Mesenchymal stem cell (in vitro differentiated cells and primary cell): Measurements from ENCODE around the gene DCDC2.
"Not testable (repeated sequence)": the region's sequence is repeated elsewhere in the genome, so short reads cannot be mapped to it uniquely, and the experiment has no call there.

Source experiments
- DNase-seq: peaks from one replicate; pipeline ENCODE4 v3.0.0-alpha.2; 2013
- H2AFZ ChIP-seq: one replicate; pipeline ENCODE4 v1.6.1; 2013; ENCODE audit warnings: low read depth, mild to moderate bottlenecking, control low read depth, inconsistent platforms, low read length, moderate library complexity
- H2AK5ac ChIP-seq: 2 replicates; pipeline ENCODE4 v1.6.1; 2013; ENCODE audit warnings: low read length, moderate library complexity, mild to moderate bottlenecking, inconsistent platforms; ENCODE audit not compliant: severe bottlenecking
- H2BK120ac ChIP-seq: one replicate; pipeline ENCODE4 v1.6.1; 2013; ENCODE audit warnings: low read depth, mild to moderate bottlenecking, inconsistent platforms, low read length, moderate library complexity
- H2BK12ac ChIP-seq, 2 experiments: one replicate each; pipeline ENCODE4 v1.6.1; 2013; ENCODE audit warnings: inconsistent platforms in 2 of 2, low read length in 2 of 2, mild to moderate bottlenecking in 2 of 2, moderate library complexity in 2 of 2, control low read depth in 1 of 2
- H2BK15ac ChIP-seq: one replicate; pipeline ENCODE4 v1.6.1; 2013; ENCODE audit warnings: mild to moderate bottlenecking, low read depth, inconsistent platforms; ENCODE audit not compliant: poor library complexity, severe bottlenecking
- H2BK5ac ChIP-seq: 2 replicates; pipeline ENCODE4 v1.6.1; 2013; ENCODE audit warnings: low read depth, mild to moderate bottlenecking, low read length, control low read depth, inconsistent platforms; ENCODE audit not compliant: poor library complexity, severe bottlenecking
- H3K14ac ChIP-seq, 2 experiments: one replicate each; pipeline ENCODE4 v1.6.1; 2013; ENCODE audit warnings: inconsistent platforms in 2 of 2, low read length in 2 of 2, control low read depth in 1 of 2, mild to moderate bottlenecking in 1 of 2, moderate library complexity in 1 of 2
- H3K18ac ChIP-seq, 2 experiments: one replicate each; pipeline ENCODE4 v1.6.1; 2013; ENCODE audit warnings: inconsistent platforms in 2 of 2, low read length in 2 of 2, control low read depth in 1 of 2, low read depth in 1 of 2, mild to moderate bottlenecking in 1 of 2
- H3K23ac ChIP-seq, 2 experiments: one replicate each; pipeline ENCODE4 v1.6.1; 2013; ENCODE audit warnings: inconsistent platforms in 2 of 2, low read length in 2 of 2, mild to moderate bottlenecking in 2 of 2, moderate library complexity in 2 of 2, control low read depth in 1 of 2
- H3K27ac ChIP-seq: 2 replicates; pipeline ENCODE4 v1.5.1; 2013; ENCODE audit warnings: mild to moderate bottlenecking, moderate library complexity, low read length, control low read depth, inconsistent platforms; ENCODE audit not compliant: poor library complexity, severe bottlenecking
- H3K27me3 ChIP-seq, 2 experiments: 2 replicates each; pipeline versions ENCODE4 v1.6.1 to v1.7.0; 2013; ENCODE audit warnings: low read length in 2 of 2, mild to moderate bottlenecking in 2 of 2, moderate library complexity in 2 of 2, control low read depth in 1 of 2, inconsistent platforms in 1 of 2; ENCODE audit not compliant: control insufficient read depth in 1 of 2, insufficient read depth in 1 of 2
- H3K36me3 ChIP-seq, 2 experiments: 2 replicates each; pipeline versions ENCODE4 v1.6.1 to v1.7.0; 2013; ENCODE audit warnings: low read length in 2 of 2, control low read depth in 1 of 2, inconsistent platforms in 1 of 2, low read depth in 1 of 2, mild to moderate bottlenecking in 1 of 2; ENCODE audit not compliant: insufficient read depth in 2 of 2, control insufficient read depth in 1 of 2
- H3K4ac ChIP-seq, 2 experiments: one replicate each; pipeline ENCODE4 v1.6.1; 2013; ENCODE audit warnings: inconsistent platforms in 2 of 2, low read length in 2 of 2, mild to moderate bottlenecking in 2 of 2, moderate library complexity in 2 of 2, control low read depth in 1 of 2, low read depth in 1 of 2
- H3K4me1 ChIP-seq: 2 replicates; pipeline ENCODE4 v1.6.1; 2013; ENCODE audit warnings: low read depth, low read length, control low read depth; ENCODE audit not compliant: control insufficient read depth, insufficient read depth
- H3K4me2 ChIP-seq: 2 replicates; pipeline ENCODE4 v1.6.1; 2013; ENCODE audit warnings: low read length, mild to moderate bottlenecking, inconsistent platforms; ENCODE audit not compliant: poor library complexity, severe bottlenecking
- H3K4me3 ChIP-seq, 2 experiments: 2 replicates each; pipeline versions ENCODE4 v1.5.1 to v1.7.0; 2013; ENCODE audit warnings: low read length in 2 of 2, mild to moderate bottlenecking in 2 of 2, control low read depth in 1 of 2, low read depth in 1 of 2; ENCODE audit not compliant: insufficient read depth in 1 of 2
- H3K79me1 ChIP-seq: replicated peaks from 2 replicates; pipeline ENCODE4 v1.6.1; 2013; ENCODE audit warnings: mild to moderate bottlenecking, control low read depth, low read length, inconsistent platforms; ENCODE audit not compliant: poor library complexity, severe bottlenecking
- H3K9ac ChIP-seq: 2 replicates; pipeline ENCODE4 v1.7.0; 2013; ENCODE audit warnings: mild to moderate bottlenecking, low read length, moderate library complexity
- H3K9me3 ChIP-seq: 2 replicates; pipeline ENCODE4 v1.7.0; 2013; ENCODE audit warnings: mild to moderate bottlenecking, low read length; ENCODE audit not compliant: control insufficient read depth
- H4K8ac ChIP-seq: one replicate; pipeline ENCODE4 v1.6.1; 2013; ENCODE audit warnings: inconsistent platforms, mild to moderate bottlenecking, low read length, moderate library complexity
- H4K91ac ChIP-seq: one replicate; pipeline ENCODE4 v1.6.1; 2013; ENCODE audit warnings: mild to moderate bottlenecking, low read length, inconsistent platforms
- WGBS: methylation state at CpG from one replicate; pipeline ENCODE4 v1.1.7; 2013; ENCODE audit warnings: mixed read lengths; 5-methylcytosine and 5-hydroxymethylcytosine counted together

Gene DCDC2

GRCh38 chr6:24293852-24294251 is 64.0 kb downstream of the DCDC2 start:
- not testable (repeated sequence) for H3K4me3 ChIP-seq, H3K79me1 ChIP-seq, H2BK15ac ChIP-seq, H2BK120ac ChIP-seq, H3K4ac ChIP-seq, H3K27ac ChIP-seq, H3K23ac ChIP-seq, H3K9ac ChIP-seq, H3K4me2 ChIP-seq, H3K36me3 ChIP-seq, H4K91ac ChIP-seq, H3K4me1 ChIP-seq, DNase-seq, H3K18ac ChIP-seq, H2AFZ ChIP-seq, H3K27me3 ChIP-seq, H2BK12ac ChIP-seq, H4K8ac ChIP-seq, H3K14ac ChIP-seq, H2BK5ac ChIP-seq
- WGBS, result 63% methylated on average over 1 of the region's 2 CpGs
- H2AK5ac ChIP-seq, result peak overlapping the region; percentile 2
- peaks cover 11% of the 10 kb centered on the region for H3K9me3 ChIP-seq

DNA sequence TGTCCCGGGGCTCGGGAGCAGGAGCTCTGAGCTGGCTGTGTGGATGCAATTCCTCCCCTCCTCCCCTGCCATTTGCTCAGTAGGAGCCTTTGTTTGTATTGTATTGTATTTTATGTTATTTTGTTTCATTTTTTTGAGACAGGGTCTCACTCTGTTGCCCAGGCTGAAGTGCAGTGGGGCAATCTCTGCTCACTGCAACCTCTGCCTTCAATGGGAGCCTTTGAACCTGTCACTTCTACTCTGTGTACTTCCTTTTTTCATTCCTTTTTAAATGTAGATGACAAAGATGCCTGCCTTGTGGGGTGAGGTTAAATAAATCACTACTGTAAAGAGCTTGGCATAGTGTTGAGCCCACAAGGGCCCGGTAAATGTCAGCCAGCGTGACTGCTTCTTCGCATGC is 70.6 kb downstream of the DCDC2 start:
- H4K91ac ChIP-seq, result no peak overlapping the region
- H2BK120ac ChIP-seq, result no peak overlapping the region
- no peak overlapping the region for H3K27ac ChIP-seq
- H3K9ac ChIP-seq, result no peak overlapping the region
- H2BK5ac ChIP-seq, result no peak overlapping the region
- H3K4me1 ChIP-seq, result peaks cover 5% of the 10 kb centered on the region
- H3K79me1 ChIP-seq, result peaks cover 6% of the 10 kb centered on the region
- DNase-seq, result no peak
- H3K4me2 ChIP-seq, result no peak overlapping the region
- H3K9me3 ChIP-seq, result no peaks in the 10 kb centered on the region
- H3K18ac ChIP-seq, result no peak overlapping the region
- H2BK15ac ChIP-seq, result no peak overlapping the region
- H3K36me3 ChIP-seq, result peaks cover 0 to 8% of the 10 kb centered on the region in 2 experiments
- H3K23ac ChIP-seq, result no peak overlapping the region
- peak overlapping the region; percentile 50 for H2AK5ac ChIP-seq
- no peak overlapping the region for H3K4ac ChIP-seq
- H3K14ac ChIP-seq, result no peak overlapping the region
- WGBS, result 98% methylated on average over 3 of the region's 5 CpGs
- H4K8ac ChIP-seq, result no peak overlapping the region
- H3K4me3 ChIP-seq, result no peak overlapping the region
- H3K27me3 ChIP-seq, result peaks cover 0 to 5% of the 10 kb centered on the region in 2 experiments
- no peak overlapping the region for H2BK12ac ChIP-seq
- no peak overlapping the region for H2AFZ ChIP-seq

- no peak overlapping the region for H3K14ac ChIP-seq
- H4K91ac ChIP-seq, result no peak overlapping the region
- H3K18ac ChIP-seq, result no peak overlapping the region
- no peak overlapping the region for H3K23ac ChIP-seq
- no peak overlapping the region for H4K8ac ChIP-seq
- H3K4me1 ChIP-seq, result peaks cover 5% of the 10 kb centered on the region
- H3K4me3 ChIP-seq, result no peak overlapping the region
- H2BK15ac ChIP-seq, result no peak overlapping the region
- H2BK5ac ChIP-seq, result peak overlapping the region; percentile 71
- H2BK12ac ChIP-seq, result no peak overlapping the region
- H2BK120ac ChIP-seq, result no peak overlapping the region
- H3K9me3 ChIP-seq, result no peaks in the 10 kb centered on the region
- no peak overlapping the region for H3K4me2 ChIP-seq
- peaks cover 0 to 11% of the 10 kb centered on the region in 2 experiments for H3K27me3 ChIP-seq
- peak overlapping the region; percentile 32 for H2AK5ac ChIP-seq
- H3K36me3 ChIP-seq, result peaks cover 0 to 9% of the 10 kb centered on the region in 2 experiments
- H3K4ac ChIP-seq, result no peak overlapping the region
- H2AFZ ChIP-seq, result no peak overlapping the region
- 89% methylated on average over 10 of the region's 10 CpGs for WGBS
- H3K9ac ChIP-seq, result no peak overlapping the region
- peaks cover 6% of the 10 kb centered on the region for H3K79me1 ChIP-seq
- no peak for DNase-seq
- H3K27ac ChIP-seq, result peak overlapping the region; percentile 97
Measured at GRCh38 chr6:24284006-24284405, 73.9 kb downstream of the DCDC2 start.

DNA sequence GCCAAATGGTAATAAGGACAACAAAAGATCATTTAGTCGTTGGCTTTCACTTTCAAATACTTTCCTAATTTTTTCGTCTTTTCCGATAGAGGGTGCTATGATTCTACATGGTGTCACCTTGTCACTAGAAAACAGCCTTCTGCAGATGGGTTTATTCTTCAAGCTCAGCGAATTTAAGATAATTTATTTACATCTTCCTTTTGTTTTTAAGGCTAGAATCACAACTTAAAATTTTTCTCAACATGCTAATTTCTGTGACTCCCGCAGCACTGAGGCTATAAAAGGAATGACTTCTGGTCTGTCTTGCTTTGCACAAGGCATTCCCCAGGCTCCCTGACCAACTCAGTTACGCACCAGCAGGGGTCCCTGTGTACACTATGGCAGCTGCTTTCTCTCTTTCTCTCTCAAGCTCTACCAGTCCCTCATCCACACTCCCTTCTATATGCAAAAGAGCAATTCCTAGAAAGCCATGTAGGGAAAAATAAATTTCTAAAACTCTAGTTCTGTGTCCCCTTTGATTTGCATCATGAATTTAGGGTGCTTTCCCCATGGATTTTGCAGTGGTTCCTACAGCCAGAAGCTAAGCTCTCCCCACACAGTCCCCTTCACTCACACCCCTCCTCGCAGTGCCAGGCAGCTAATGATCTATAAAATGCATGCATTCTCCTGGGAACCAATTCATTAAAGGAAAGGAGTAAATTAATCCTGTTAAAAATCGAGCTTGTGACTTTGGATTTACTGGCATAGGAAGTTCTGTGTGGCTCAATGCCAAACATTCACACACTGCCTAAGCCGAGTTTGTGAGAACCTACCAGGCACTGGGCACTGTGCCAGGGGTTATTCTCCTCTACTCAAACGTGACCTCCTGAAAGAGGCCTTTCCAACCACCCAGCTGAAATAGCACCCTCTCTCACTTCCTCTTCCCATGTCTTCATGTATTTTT is 74.5 kb downstream of the DCDC2 start:
- WGBS, result 8% methylated on average over 9 of the region's 10 CpGs
- peaks cover 7% of the 10 kb centered on the region for H3K79me1 ChIP-seq
- no peak overlapping the region for H2BK120ac ChIP-seq
- peaks cover 5% of the 10 kb centered on the region for H3K4me1 ChIP-seq
- H4K91ac ChIP-seq, result no peak overlapping the region
- H3K27me3 ChIP-seq, result peaks cover 0 to 18% of the 10 kb centered on the region in 2 experiments
- H3K4me3 ChIP-seq, result peak overlapping the region in 1 of 2 experiments; percentile 43
- no peak overlapping the region for H2BK15ac ChIP-seq
- H3K4ac ChIP-seq, result no peak overlapping the region
- no peak overlapping the region for H3K14ac ChIP-seq
- peak overlapping the region; percentile 33 for H4K8ac ChIP-seq
- H2AK5ac ChIP-seq, result peak overlapping the region; percentile 54
- H3K4me2 ChIP-seq, result no peak overlapping the region
- no peak overlapping the region for H3K23ac ChIP-seq
- H3K9me3 ChIP-seq, result no peaks in the 10 kb centered on the region
- peak overlapping the region; percentile 33 for H3K9ac ChIP-seq
- H3K18ac ChIP-seq, result no peak overlapping the region
- H2AFZ ChIP-seq, result no peak overlapping the region
- H2BK5ac ChIP-seq, result peak overlapping the region; percentile 95
- H3K27ac ChIP-seq, result peak overlapping the region; percentile 97
- DNase-seq, result peak; percentile 88
- H3K36me3 ChIP-seq, result peaks cover 0 to 11% of the 10 kb centered on the region in 2 experiments
- no peak overlapping the region for H2BK12ac ChIP-seq
